HEK293 (cell line): Measurements from ENCODE around the gene NPEPL1.

Experiments used
- REPIN1 ChIP-seq: fragments of 450-650 bp; formaldehyde crosslinking; IDR thresholded peaks from 2 replicates; pipeline ENCODE4 v1.5.1; 2017; ENCODE audit warnings: missing biosample characterization, missing genetic modification characterization, low read depth
- SCRT2 ChIP-seq: fragments of 450-650 bp; formaldehyde crosslinking; IDR thresholded peaks from 2 replicates; pipeline ENCODE4 v1.5.1; 2016; ENCODE audit warnings: missing biosample characterization, missing genetic modification characterization
- TRIM28 ChIP-seq: IDR thresholded peaks from 2 replicates; pipeline ENCODE4 v1.6.1; 2011; ENCODE audit warnings: low read length, control low read depth, borderline replicate concordance
- ZBTB10 ChIP-seq: fragments of 450-650 bp; formaldehyde crosslinking; IDR thresholded peaks from 2 replicates; pipeline ENCODE4 v1.5.1; 2016; ENCODE audit warnings: missing biosample characterization, missing genetic modification characterization
- ZBTB49 ChIP-seq: fragments of 450-650 bp; formaldehyde crosslinking; IDR thresholded peaks from 2 replicates; pipeline ENCODE4 v1.5.1; 2016; ENCODE audit warnings: missing biosample characterization, missing genetic modification characterization, low read depth
- ZIC2 ChIP-seq: fragments of 450-650 bp; formaldehyde crosslinking; IDR thresholded peaks from 2 replicates; pipeline ENCODE4 v1.5.1; 2016; ENCODE audit warnings: missing biosample characterization, missing genetic modification characterization
- ZNF121 ChIP-seq: fragments of 450-650 bp; formaldehyde crosslinking; IDR thresholded peaks from 2 replicates; pipeline ENCODE4 v1.5.1; 2016; ENCODE audit warnings: missing biosample characterization, missing genetic modification characterization
- ZNF146 ChIP-seq: fragments of 450-650 bp; formaldehyde crosslinking; IDR thresholded peaks from 2 replicates; pipeline ENCODE4 v1.5.1; 2016; ENCODE audit warnings: missing biosample characterization, missing genetic modification characterization
- ZNF169 ChIP-seq: fragments of 450-650 bp; formaldehyde crosslinking; IDR thresholded peaks from 2 replicates; pipeline ENCODE4 v1.5.1; 2016; ENCODE audit warnings: missing biosample characterization, missing genetic modification characterization
- ZNF2 ChIP-seq: fragments of 450-650 bp; formaldehyde crosslinking; IDR thresholded peaks from 2 replicates; pipeline ENCODE4 v1.5.1; 2016; ENCODE audit warnings: missing biosample characterization, missing genetic modification characterization
- ZNF202 ChIP-seq: fragments of 450-650 bp; formaldehyde crosslinking; IDR thresholded peaks from 2 replicates; pipeline ENCODE4 v1.5.1; 2016; ENCODE audit warnings: missing biosample characterization, missing genetic modification characterization, borderline replicate concordance
- ZNF214 ChIP-seq: fragments of 450-650 bp; formaldehyde crosslinking; IDR thresholded peaks from 2 replicates; pipeline ENCODE4 v1.5.1; 2017; ENCODE audit warnings: missing biosample characterization, mild to moderate bottlenecking, missing genetic modification characterization, borderline replicate concordance
- ZNF248 ChIP-seq: fragments of 450-650 bp; formaldehyde crosslinking; IDR thresholded peaks from 2 replicates; pipeline ENCODE4 v1.5.1; 2017; ENCODE audit warnings: missing biosample characterization, missing genetic modification characterization
- ZNF266 ChIP-seq: fragments of 450-650 bp; formaldehyde crosslinking; IDR thresholded peaks from 2 replicates; pipeline ENCODE4 v1.5.1; 2016; ENCODE audit warnings: missing biosample characterization, missing genetic modification characterization, low read depth
- ZNF274 ChIP-seq, 2 experiments: fragments of 200-500 bp in 1 of 2; fragments of 450-650 bp in 1 of 2; sonication (Bioruptor generic) in 1 of 2; formaldehyde crosslinking in 1 of 2; IDR thresholded peaks; 2 replicates each; pipeline versions ENCODE4 v1.5.1 to v1.6.1; 2014 to 2016; ENCODE audit warnings: borderline replicate concordance in 1 of 2, inconsistent platforms in 1 of 2, low read length in 1 of 2, missing biosample characterization in 1 of 2, missing genetic modification characterization in 1 of 2
- ZNF350 ChIP-seq: fragments of 450-650 bp; formaldehyde crosslinking; IDR thresholded peaks from 2 replicates; pipeline ENCODE4 v1.5.0; 2017; ENCODE audit warnings: missing biosample characterization, mild to moderate bottlenecking, missing genetic modification characterization
- ZNF362 ChIP-seq: fragments of 450-650 bp; formaldehyde crosslinking; IDR thresholded peaks from 2 replicates; pipeline ENCODE4 v1.5.1; 2016; ENCODE audit warnings: missing biosample characterization, missing genetic modification characterization
- ZNF37A ChIP-seq: fragments of 450-650 bp; IDR thresholded peaks from 2 replicates; pipeline ENCODE4 v1.5.1; 2018; ENCODE audit warnings: missing biosample characterization, missing genetic modification characterization
- ZNF416 ChIP-seq: fragments of 450-650 bp; formaldehyde crosslinking; IDR thresholded peaks from 2 replicates; pipeline ENCODE4 v1.5.1; 2016; ENCODE audit warnings: missing biosample characterization, missing genetic modification characterization
- ZNF449 ChIP-seq: fragments of 450-650 bp; formaldehyde crosslinking; IDR thresholded peaks from 2 replicates; pipeline ENCODE4 v1.5.1; 2017; ENCODE audit warnings: missing biosample characterization, mild to moderate bottlenecking, missing genetic modification characterization, moderate library complexity
- ZNF530 ChIP-seq: fragments of 450-650 bp; formaldehyde crosslinking; IDR thresholded peaks from 2 replicates; pipeline ENCODE4 v1.5.1; 2016; ENCODE audit warnings: low read depth, missing biosample characterization, missing genetic modification characterization
- ZNF548 ChIP-seq: fragments of 450-650 bp; formaldehyde crosslinking; IDR thresholded peaks from 2 replicates; pipeline ENCODE4 v1.5.1; 2016; ENCODE audit warnings: missing biosample characterization, missing genetic modification characterization
- ZNF555 ChIP-seq: fragments of 450-650 bp; formaldehyde crosslinking; conservative IDR thresholded peaks from 2 replicates; pipeline ENCODE4 v1.5.1; 2017; ENCODE audit warnings: missing biosample characterization, mild to moderate bottlenecking, missing genetic modification characterization, inconsistent platforms
- ZNF596 ChIP-seq: fragments of 450-650 bp; IDR thresholded peaks from 2 replicates; pipeline ENCODE4 v1.5.0; 2018; ENCODE audit warnings: missing biosample characterization, mild to moderate bottlenecking, missing genetic modification characterization, moderate library complexity
- ZNF707 ChIP-seq: fragments of 450-650 bp; formaldehyde crosslinking; IDR thresholded peaks from 2 replicates; pipeline ENCODE4 v1.5.1; 2016; ENCODE audit warnings: missing biosample characterization, missing genetic modification characterization
- ZNF747 ChIP-seq: fragments of 450-650 bp; formaldehyde crosslinking; IDR thresholded peaks from 2 replicates; pipeline ENCODE4 v1.5.1; 2016; ENCODE audit warnings: missing biosample characterization, missing genetic modification characterization
- ZNF768 ChIP-seq: fragments of 450-650 bp; formaldehyde crosslinking; IDR thresholded peaks from 2 replicates; pipeline ENCODE4 v1.5.1; 2018; ENCODE audit warnings: missing biosample characterization, mild to moderate bottlenecking, missing genetic modification characterization
- TF ChIP-seq, protein P1 (sequence below): fragments of 450-650 bp; formaldehyde crosslinking; IDR thresholded peaks from 2 replicates; pipeline ENCODE4 v1.5.1; 2016; ENCODE audit warnings: missing biosample characterization, missing genetic modification characterization

NPEPL1 gene

GRCh38 chr20:58650776-58651558 lies 41.6 kb upstream of the NPEPL1 start, which contains the start of gene STX16 (continued):
- TF ChIP-seq ZNF37A (tag by site-specific recombination) = no peak
- TF ChIP-seq ZNF2 (tag by site-specific recombination) = peak; percentile 97
- no peak for TF ChIP-seq ZNF416 (tag by site-specific recombination)
- peak; percentile 99 for TF ChIP-seq ZBTB10 (tag by site-specific recombination)
- TF ChIP-seq ZNF555 (tag by site-specific recombination) = no peak
- TF ChIP-seq ZNF146 (tag by site-specific recombination) = peak; percentile 92
- TF ChIP-seq ZNF169 (tag by site-specific recombination) = no peak
- peak; percentile 19; the same call in 1 of the 2 replicates for TF ChIP-seq TRIM28
- TF ChIP-seq ZIC2 (tag by site-specific recombination) = peak; percentile 89
- peak; percentile 80 for TF ChIP-seq SCRT2 (tag by site-specific recombination)
- no peak for TF ChIP-seq ZNF248 (tag by site-specific recombination)
- TF ChIP-seq ZNF121 (tag by site-specific recombination) = peak; percentile 82
- TF ChIP-seq ZNF548 (tag by site-specific recombination) = no peak
- TF ChIP-seq ZBTB49 (tag by site-specific recombination) = peak; percentile 59; the same call in 1 of the 2 replicates
- no peak; the same call in 1 of the 2 replicates for TF ChIP-seq ZNF768 (tag by site-specific recombination)
- no peak for TF ChIP-seq ZNF530 (tag by site-specific recombination)
- TF ChIP-seq REPIN1 (tag by site-specific recombination) = peak; percentile 99; the same call in 1 of the 2 replicates
- peak; percentile 55; the same call in 1 of the 2 replicates for TF ChIP-seq ZNF362
- 0 out of 2 replicates have a peak, but pooled peaks have one; percentile 57 for TF ChIP-seq ZNF266
- no peak for TF ChIP-seq ZNF274 (IDR thresholded peaks at IDR 0.05; ENCODE audit: low read length)
- no peak for TF ChIP-seq ZNF274 (tag by site-specific recombination; IDR thresholded peaks at IDR 0.05; ENCODE audit: borderline replicate concordance)
- TF ChIP-seq ZNF449 (tag by site-specific recombination) = peak; percentile 77
- TF ChIP-seq ZNF350 = no peak
- TF ChIP-seq ZNF596 (tag by site-specific recombination) = peak; percentile 88
- TF ChIP-seq ZNF202 (tag by site-specific recombination) = no peak
- no peak for TF ChIP-seq ZNF747
- no peak for TF ChIP-seq ZNF214 (tag by site-specific recombination)
- TF ChIP-seq, protein P1, sequence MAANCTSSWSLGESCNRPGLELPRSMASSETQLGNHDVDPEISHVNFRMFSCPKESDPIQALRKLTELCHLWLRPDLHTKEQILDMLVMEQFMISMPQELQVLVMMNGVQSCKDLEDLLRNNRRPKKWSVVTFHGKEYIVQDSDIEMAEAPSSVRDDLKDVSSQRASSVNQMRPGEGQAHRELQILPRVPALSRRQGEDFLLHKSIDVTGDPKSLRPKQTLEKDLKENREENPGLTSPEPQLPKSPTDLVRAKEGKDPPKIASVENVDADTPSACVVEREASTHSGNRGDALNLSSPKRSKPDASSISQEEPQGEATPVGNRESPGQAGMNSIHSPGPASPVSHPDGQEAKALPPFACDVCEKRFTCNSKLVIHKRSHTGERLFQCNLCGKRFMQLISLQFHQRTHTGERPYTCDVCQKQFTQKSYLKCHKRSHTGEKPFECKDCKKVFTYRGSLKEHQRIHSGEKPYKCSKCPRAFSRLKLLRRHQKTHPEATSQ (tag by site-specific recombination) = peak; percentile 100
- TF ChIP-seq ZNF707 (tag by site-specific recombination) = peak; percentile 69
